HG02623 (cell line): ENCODE data around the gene PPM1L.

Experiments used
- ATAC-seq: cut with Tn5 transposase; IDR thresholded peaks from one replicate; pipeline ENCODE4 v1.9.1; 2021; ENCODE audit warnings: moderate library complexity; ENCODE audit not compliant: unreplicated experiment

Gene PPM1L

DNA sequence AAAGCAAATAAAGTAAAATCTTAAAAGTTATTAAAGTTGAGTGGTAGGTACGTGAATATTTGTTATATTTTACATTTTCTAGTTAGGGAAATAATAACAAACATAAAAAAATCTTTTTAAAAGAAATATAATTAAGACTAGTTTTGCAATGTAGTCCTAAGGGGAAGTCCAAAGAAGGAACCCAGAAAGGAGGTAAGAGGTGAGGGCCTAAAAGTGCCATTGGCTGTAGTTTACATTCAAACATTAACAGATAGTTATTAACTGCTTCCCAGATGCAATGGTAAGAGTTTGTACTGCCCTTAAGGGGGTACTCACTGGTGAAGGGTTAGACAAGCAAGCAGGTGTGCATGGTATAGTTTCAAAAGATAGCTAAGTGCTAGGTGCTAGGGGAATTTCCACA lies 269.9 kb downstream of the PPM1L start:
- no peak for ATAC-seq

GRCh38 chr3:161026612-161027510 lies 270.8 kb downstream of the PPM1L start:
- no peak for ATAC-seq

GRCh38 chr3:161028555-161029153 lies 272.6 kb downstream of the PPM1L start:
- ATAC-seq, result no peak

DNA sequence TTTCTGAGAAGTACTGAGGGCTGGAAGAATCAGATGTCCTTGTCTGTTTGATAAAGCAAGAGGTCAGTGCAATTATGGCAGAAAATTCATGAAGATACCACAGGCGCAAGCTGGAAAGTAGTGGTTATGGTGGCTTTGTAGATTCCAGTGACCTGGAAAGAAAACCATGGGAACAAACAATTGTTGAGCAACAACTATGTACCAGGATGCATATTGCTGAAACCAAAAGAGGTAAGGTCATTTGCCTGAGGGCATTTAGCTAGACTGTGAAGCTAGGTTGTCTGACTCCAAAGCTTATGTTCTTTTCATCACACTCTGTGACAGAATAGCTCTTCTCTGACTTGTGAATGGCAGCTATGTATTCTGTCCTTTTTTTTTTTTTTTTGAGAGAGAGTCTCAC lies 275.1 kb downstream of the PPM1L start:
- ATAC-seq, result no peak

- peak; percentile 94 for ATAC-seq
Measured at GRCh38 chr3:161034913-161035550, 279.0 kb downstream of the PPM1L start.

DNA sequence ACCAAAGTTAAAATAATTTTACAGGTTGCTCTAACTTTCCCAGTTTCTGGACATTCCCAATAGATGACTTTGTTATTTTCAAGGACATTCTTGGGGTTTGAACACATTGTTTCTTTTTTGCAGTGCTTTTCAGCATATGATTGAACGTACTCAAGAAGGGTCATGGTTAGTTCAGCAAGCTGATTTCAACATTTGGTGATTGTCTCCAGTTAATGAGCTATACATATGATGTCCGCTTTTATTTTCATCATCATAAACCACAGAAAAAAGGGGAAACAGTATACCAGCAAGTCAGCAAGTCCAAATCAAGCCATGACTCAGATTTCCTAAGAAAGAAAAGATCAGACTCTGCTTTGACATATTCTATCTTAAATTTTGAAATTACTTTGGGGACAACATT lies 279.7 kb downstream of the PPM1L start:
- ATAC-seq, result no peak

GRCh38 chr3:161038725-161039124 lies 282.7 kb downstream of the PPM1L start:
- ATAC-seq, result no peak

DNA sequence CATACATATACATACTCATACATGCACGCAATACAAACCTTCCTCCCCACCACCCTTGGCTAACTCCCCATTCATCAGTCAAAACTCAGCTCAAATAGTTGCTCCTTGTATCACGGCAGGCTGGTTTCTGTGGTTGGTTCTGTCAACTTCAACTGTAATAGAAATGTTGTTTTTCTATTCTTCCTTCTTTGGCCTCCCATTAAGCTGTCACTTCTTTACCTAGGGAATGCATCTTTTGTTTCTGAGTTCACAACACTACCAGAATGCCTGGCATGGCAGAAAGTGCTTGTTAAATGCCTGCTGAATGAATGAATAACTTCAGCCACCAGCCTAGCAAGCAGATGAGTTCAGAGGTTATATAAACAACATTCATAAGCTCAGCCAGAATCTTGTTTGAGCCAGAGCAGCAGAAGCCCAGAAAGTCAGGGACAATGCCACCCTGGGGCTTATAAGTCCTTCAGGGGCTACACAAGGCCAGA lies 286.0 kb downstream of the PPM1L start:
- ATAC-seq, result no peak

DNA sequence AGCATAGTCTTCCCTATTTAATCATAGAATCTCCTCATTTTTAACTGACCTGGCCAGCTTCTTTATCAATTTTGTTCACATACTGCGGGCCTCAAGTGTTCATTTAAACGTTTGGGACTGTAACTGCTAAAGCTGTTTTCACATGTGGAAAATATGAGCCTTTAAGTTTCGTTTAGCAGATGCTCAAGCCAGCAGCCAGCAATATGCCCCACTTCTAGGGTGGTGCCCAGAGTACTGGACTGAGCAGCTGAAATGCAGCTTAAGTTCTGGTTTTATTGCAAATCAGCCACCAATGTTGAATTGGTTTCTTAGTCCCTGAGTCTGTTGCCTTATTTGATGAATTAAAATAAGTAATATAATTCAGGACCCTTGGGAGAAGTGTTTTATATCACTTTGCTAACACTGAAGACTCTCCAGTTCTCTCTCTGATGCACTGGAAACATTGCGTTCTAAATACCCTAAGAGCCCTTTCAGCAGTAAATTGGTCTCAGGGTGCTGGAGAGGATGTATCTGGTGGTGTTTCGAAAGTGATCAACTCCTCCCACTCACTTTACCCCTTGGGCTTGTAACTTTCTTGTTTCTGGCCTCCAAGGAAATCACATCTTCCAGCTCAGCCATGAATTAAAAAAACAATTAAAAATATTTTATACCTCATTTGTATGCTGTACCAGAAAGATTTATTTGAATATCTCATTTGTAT lies 287.5 kb downstream of the PPM1L start:
- peak; percentile 72 for ATAC-seq

DNA sequence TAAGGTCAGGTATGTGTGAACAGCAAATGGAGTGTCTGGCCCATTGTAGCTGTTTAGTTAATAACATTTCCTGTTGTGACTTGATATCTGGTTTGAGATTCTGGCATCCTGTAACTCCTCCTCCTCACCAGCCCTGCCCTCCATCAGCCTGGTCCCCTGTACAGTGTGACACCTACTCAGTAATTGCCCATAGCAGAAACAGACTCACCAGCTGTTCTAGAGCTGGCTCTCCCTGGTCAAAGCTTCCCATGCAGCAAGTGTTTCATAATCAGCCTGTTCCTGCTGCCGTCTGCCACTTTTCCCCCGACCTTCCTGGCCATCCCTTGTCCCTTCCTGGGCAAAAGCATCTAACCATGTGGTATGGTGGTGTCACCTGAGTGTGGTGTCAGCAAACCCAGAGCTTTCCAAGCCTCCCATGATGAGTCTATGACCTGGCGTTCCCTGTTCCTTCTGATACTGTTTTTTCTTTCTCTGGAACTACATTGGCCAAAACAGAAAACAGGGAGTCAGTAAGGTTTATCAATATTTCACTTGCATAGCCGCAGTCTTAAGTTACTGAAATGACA lies 293.7 kb downstream of the PPM1L start:
- no peak for ATAC-seq

- ATAC-seq, result peak; percentile 78
Measured at GRCh38 chr3:161050935-161051334, 294.9 kb downstream of the PPM1L start.

- no peak for ATAC-seq
Measured at GRCh38 chr3:161051856-161052255, 295.8 kb downstream of the PPM1L start.

- no peak for ATAC-seq
Measured at GRCh38 chr3:161054860-161055604, 299.0 kb downstream of the PPM1L start.

DNA sequence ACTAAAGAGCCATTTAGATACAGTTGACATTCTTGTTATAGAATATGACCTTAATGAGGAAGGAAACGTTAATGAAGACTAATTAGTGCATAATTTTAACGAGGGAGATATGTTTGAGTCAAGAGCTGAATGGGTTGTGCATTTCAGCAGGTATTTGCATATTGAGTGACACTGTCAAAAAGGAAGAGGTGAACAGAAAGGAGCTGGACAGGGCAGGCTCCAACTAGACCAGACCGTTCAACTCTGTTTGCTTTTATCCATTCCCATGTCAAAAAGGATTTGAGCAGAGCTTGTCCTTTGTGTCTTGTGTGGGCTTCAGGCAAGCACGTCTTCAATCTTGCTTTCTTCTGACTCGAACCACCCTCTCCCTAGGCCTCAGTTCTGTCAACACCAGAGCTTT lies 308.4 kb downstream of the PPM1L start:
- no peak for ATAC-seq

GRCh38 chr3:161066930-161067329 lies 310.9 kb downstream of the PPM1L start:
- ATAC-seq, result no peak

- ATAC-seq, result no peak
Measured at GRCh38 chr3:161067335-161067734, 311.3 kb downstream of the PPM1L start.

DNA sequence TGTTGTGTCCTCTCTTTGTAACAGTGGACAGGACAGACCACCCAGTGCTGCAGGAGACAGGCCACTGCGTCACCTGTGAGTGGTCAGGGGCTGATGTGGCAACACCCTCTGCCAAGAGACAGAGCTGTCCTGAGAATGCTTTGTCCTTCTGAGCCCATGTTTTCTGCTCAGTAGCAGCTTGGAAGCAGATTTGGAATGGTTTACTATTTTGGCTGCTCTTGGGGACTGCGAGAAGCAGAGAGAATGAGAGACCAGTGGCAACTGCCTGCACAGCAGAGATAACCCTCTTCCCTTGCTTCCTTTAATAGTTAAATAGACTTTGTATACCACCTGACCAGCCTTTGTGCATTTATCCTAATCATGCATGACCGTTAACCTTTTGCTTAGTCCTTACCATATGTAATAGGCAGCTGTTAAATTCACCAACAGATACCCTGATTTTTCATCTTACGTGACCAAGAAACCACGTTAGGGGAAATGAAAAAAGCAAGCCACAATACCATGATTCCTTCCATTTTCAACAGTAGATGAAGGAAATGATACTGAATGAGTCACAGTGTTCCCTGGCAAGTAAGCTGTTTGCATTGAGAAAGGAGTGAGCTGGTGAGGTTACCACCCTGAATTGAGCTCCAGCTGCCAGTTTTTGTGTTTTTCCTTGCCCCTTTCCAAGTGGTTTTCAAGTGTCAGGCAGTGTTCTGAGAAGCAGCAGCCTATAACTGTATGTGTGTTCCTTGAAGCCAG lies 313.6 kb downstream of the PPM1L start:
- peak; percentile 96 for ATAC-seq

- no peak for ATAC-seq
Measured at GRCh38 chr3:161070252-161070930, 314.4 kb downstream of the PPM1L start.
